HCT116 (cell line): Measurements from ENCODE around the gene FAM50B.

ENCODE experiments used
- CEBPB ChIP-seq: IDR thresholded peaks from 2 replicates; pipeline ENCODE4 v1.6.1; 2012; ENCODE audit warnings: low read depth
- CTCF ChIP-seq, 3 experiments: fragments of 200-600 bp in 1 of 3; sonication (generic) in 1 of 3; IDR thresholded peaks in 2 of 3; conservative IDR thresholded peaks in 1 of 3; 2 replicates each; pipeline ENCODE4 v1.5.1; 2012 to 2017; ENCODE audit warnings: low read depth in 2 of 3, low read length in 2 of 3, antibody characterized with exemption in 1 of 3, borderline replicate concordance in 1 of 3, control low read depth in 1 of 3, mild to moderate bottlenecking in 1 of 3, mixed read lengths in 1 of 3, mixed run types in 1 of 3, moderate library complexity in 1 of 3; ENCODE audit not compliant: insufficient read depth in 1 of 3
- EZH2 ChIP-seq: fragments of 200-600 bp; sonication (generic); IDR thresholded peaks from 2 replicates; pipeline ENCODE4 v1.6.1; 2017; ENCODE audit warnings: antibody characterized with exemption, mixed run types
- FOSL1 ChIP-seq: IDR thresholded peaks from 2 replicates; pipeline ENCODE4 v1.6.1; 2012; ENCODE audit warnings: low read depth
- POLR2A ChIP-seq: IDR thresholded peaks from 2 replicates; pipeline ENCODE4 v1.7.0; 2011; ENCODE audit warnings: borderline replicate concordance; ENCODE audit not compliant: insufficient read depth, insufficient read length; ENCODE audit errors: extremely low read depth
- POLR2AphosphoS5 ChIP-seq: IDR thresholded peaks from 2 replicates; pipeline ENCODE4 v1.6.1; 2011; ENCODE audit warnings: mild to moderate bottlenecking, low read depth, low read length, moderate library complexity
- RAD21 ChIP-seq: IDR thresholded peaks from 2 replicates; pipeline ENCODE4 v1.6.1; 2012; ENCODE audit warnings: low read depth, mild to moderate bottlenecking

GRCh38 chr6:3899970-3900439 is 50.8 kb downstream of the FAM50B start:
- TF ChIP-seq CEBPB (no peak), POLR2AphosphoS5 (no peak), CTCF (IDR thresholded peaks at IDR 0.05 in 2 of 3, conservative IDR thresholded peaks at IDR 0.05 in 1 of 3; ENCODE audit: borderline replicate concordance in 1 of 3, insufficient read depth in 1 of 3, low read depth in 2 of 3, low read length in 2 of 3) (no peak), EZH2 (no peak), POLR2A (no peak), FOSL1 (no peak), RAD21 (no peak)
